Effector CD4-positive, alpha-beta T cell (primary cell): ENCODE results near the gene GLB1L2.

Source experiments
- DNase-seq: peaks from one replicate; pipeline ENCODE4 v3.0.0-alpha.2; 2020

GLB1L2 gene

GRCh38 chr11:134389464-134390180, 57.8 kb downstream of the GLB1L2 start:
- DNase-seq: no peak

- no peak for DNase-seq
Observed at GRCh38 chr11:134390706-134391569, 59.1 kb downstream of the GLB1L2 start.

DNA sequence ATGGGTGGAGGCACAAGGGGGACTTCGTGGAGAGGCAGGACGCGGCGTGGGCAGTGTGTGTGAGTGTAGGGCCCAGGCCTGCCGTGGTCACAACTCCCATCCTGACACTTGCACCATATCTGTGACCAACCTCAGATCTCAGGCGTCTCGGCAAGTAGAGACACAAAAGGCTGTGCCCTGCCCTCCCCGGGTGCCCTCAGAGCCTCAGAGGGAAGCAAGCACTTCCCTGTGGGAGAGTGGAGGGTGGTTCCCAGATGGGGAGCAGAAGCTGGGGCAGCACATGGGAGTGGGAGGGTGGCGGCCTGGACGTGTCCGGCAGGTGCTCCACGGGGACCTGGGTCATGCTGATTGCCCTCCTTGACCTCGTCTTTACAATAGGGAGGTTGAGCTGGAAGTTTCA, 59.9 kb downstream of the GLB1L2 start:
- no peak for DNase-seq

GRCh38 chr11:134392953-134393615, 61.3 kb downstream of the GLB1L2 start:
- DNase-seq: no peak

GRCh38 chr11:134393638-134394037, 61.9 kb downstream of the GLB1L2 start:
- DNase-seq: no peak

- no peak for DNase-seq
Observed at GRCh38 chr11:134394311-134394710, 62.5 kb downstream of the GLB1L2 start.

DNA sequence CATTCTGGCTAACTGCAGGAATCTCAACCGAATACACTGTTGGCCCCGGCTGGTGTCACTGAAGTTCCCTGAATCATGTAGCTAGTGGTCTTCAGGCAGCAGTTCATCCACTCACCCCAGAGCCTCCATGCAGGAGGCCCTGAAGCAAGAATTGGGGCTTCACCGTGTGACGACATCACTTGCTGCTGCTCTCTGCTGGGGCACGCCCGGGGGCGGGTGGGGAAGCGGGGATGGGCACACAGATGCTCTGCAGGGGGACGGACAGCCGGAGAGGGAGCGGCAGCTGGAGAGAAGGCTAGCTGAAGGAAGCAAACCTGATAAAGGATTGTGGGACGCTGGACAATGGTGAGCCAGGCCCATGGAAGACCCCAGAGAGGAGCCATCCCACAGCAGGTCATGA, 63.2 kb downstream of the GLB1L2 start:
- no peak for DNase-seq

- DNase-seq: no peak
Observed at GRCh38 chr11:134397304-134398078, 65.7 kb downstream of the GLB1L2 start.

- no peak for DNase-seq
Observed at GRCh38 chr11:134398079-134398444, 66.3 kb downstream of the GLB1L2 start.

DNA sequence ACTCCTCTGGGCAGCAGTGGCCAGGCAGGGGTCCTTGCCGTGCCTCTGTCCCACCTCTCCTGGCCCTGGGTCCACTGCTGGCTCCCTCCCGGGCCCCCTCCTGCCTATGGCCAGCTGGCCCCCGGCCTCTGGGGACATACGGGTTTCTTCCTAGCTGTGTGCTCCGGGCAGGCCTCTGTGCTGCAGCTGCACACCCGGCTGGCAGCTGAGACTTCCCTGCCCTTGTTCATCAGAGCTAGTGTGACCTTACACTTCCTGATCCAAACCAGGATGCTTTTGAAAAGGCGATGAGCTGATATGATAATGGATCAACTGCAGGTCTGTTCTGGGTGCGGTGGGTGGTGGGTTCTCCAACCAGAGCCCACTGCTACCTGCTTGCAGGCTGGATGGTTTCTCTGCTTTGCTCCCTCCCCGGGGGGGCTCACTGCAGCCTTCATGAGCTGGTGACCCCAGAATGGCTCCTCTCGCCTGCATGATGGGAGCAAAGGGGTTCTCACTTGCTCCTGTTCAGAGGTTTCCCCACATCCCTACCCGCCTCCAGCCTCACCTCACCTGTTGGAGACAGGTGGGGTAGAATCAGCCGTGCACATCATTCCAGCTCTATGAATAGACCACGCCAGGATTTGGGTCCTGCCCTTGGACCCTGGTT, 67.0 kb downstream of the GLB1L2 start:
- DNase-seq: no peak

- no peak for DNase-seq
Observed at GRCh38 chr11:134399293-134399654, 67.5 kb downstream of the GLB1L2 start.

DNA sequence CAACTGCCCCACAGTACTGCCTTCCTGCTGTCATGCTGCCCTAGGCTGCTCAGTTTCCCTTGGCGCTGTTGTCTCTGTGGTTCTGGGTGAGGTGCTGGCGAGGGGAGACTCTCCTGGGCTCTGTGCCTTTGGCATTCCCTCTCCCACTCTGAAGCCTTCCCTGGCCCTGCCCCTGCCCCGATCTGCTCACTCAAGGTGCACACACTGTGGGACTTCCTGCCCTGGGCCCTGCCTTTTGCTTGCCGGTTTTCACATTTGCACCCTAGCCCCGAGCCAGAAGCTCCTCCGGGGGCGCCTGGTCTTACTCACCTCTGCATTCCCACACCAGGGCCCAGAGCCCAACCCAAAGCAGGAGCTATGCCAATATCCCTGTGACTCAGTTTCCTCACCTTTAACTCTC, 68.2 kb downstream of the GLB1L2 start:
- DNase-seq: no peak

- no peak for DNase-seq
Observed at GRCh38 chr11:134401825-134402809, 70.3 kb downstream of the GLB1L2 start.

GRCh38 chr11:134402910-134403309, 71.1 kb downstream of the GLB1L2 start:
- no peak for DNase-seq

DNA sequence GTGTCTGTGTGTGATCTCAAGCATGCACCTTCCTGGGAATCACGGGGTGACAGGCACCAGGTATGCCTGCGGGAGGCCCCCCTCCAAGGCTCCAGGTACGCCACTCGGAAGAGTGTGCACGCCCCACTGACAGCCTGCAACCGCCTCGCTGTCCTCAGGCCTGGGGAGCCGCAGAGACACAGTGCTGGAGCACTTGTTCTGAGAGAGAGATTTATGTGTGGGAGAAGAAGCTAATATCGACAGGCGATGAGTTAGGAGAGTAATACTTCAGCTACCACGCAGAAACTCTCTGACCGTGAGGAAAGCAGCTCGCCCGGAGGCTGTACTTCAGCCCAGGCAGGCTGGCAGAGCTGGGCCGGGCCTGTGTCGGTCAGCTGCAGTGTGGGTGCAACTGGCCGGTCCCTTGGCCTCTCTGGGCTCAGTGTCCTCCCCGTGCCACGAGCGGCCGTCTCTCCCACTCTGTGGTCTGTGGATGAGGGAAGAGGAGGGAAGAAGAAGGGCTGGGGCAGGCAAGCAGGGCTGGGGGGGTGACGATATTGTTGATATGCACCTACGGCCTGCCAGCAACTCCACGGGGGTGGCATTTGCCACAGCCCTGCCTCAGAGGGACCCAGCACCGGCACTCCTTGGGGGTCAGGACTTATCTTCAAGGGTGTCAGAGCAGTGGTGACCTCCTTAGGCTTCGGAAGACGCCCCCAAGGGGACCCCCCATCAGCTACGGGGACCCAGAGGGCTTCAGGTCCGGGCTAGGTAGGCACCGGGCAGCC, 73.0 kb downstream of the GLB1L2 start:
- no peak for DNase-seq

DNA sequence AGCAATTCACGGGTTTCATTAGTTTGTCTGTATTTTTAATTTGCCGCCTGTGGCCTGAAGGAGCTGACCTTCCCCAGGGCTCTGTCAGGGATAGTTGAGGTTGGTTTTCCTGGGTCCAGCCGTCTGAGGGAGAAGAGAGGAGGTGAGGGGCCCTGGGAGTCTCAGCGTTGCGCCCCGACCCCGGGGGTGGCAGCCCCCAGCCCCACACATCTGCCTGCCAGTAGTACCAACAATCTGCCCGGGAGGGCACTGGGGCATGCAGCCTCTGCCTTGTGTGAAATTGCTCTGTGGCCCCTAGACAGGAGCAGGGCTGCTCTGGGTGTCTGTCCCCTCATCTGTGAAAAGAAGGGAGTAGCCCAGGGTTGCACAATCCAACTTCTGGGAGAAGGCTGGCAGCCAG, 73.6 kb downstream of the GLB1L2 start:
- DNase-seq: no peak

DNA sequence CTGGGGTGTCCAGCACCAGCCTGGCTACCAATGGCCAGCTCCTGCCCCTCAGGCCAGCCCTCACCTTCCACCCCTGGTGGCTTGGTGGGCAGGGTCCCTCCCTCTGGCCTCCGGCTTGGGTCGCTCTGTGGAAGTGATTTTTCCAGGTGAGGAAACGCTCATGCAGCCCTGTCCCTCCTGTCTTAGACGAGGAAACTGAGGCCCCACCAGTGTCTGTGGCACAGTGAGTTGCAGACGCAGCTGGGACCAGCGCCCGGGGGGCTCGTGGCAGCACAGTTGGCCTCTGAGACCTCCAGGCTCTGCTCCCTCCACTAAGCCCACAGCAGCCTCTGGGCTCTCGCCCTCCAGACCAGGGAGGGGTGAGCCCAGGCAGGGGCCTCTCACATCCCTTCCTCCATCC, 74.1 kb downstream of the GLB1L2 start:
- DNase-seq: no peak

- no peak for DNase-seq
Observed at GRCh38 chr11:134406264-134407185, 74.7 kb downstream of the GLB1L2 start.

- DNase-seq: no peak
Observed at GRCh38 chr11:134407321-134407828, 75.6 kb downstream of the GLB1L2 start.
